Lower leg skin (tissue), 4 donors: Measurements from ENCODE around the gene PTPRB. TPM values are rescaled to one million over a fixed set of nuclear protein-coding genes. Genes with fewer than 3 reads are reported as not detected.

Experiments used
- DNase-seq, 2 donors: peaks; one replicate each; pipeline ENCODE4 v3.0.0-alpha.2; 2019; ENCODE audit warnings: low spot score in 2 of 2
- H3K4me3 ChIP-seq: fragments of 200-600 bp; sonication (generic); 2 replicates; pipeline ENCODE4 v1.5.1; 2017; ENCODE audit warnings: mild to moderate bottlenecking, low read depth; ENCODE audit not compliant: poor library complexity, severe bottlenecking
- POLR2A ChIP-seq, 2 donors: fragments of 450-650 bp; IDR thresholded peaks; one replicate each; pipeline ENCODE4 v1.6.1; 2016 to 2017; ENCODE audit warnings: antibody characterized with exemption in 2 of 2, mild to moderate bottlenecking in 1 of 2, moderate library complexity in 1 of 2
- WGBS, 2 donors: methylation state at CpG; one replicate each; pipeline ENCODE4 v1.1.5; 2018; 5-methylcytosine and 5-hydroxymethylcytosine counted together
- intact Hi-C: fragments of 100-400 bp; cut with DNase I; formaldehyde crosslinking; loops from one replicate; pipeline ENCODE4 v1.15.0; 2023; ENCODE audit warnings: low total_unique reads
- total RNA-seq, 4 donors: library from RNA; depleted of rRNA; stranded (reverse); fragments of >200 nt; gene quantifications; one replicate each; pipeline ENCODE4 v1.1.0, GENCODE V29; 2016
- TF ChIP-seq, protein P1 (sequence below), 3 donors: fragments of 450-650 bp; IDR thresholded peaks; one replicate each; pipeline ENCODE4 v1.5.1; 2016; ENCODE audit warnings: antibody characterized with exemption in 3 of 3, mild to moderate bottlenecking in 3 of 3, moderate library complexity in 2 of 3

Gene PTPRB
- total RNA-seq, 4 donors from 2014 or later: 2.9 to 12.1 (median 6.1) TPM

- DNase-seq: peak in 1 of 2 donors; percentile 71
- intact Hi-C loops: no loop called here
- 72 to 74% methylated on average over 5 of the region's 5 CpGs for WGBS, 2 donors
- H3K4me3 ChIP-seq: no peak overlapping the region
- TF ChIP-seq, protein P1, sequence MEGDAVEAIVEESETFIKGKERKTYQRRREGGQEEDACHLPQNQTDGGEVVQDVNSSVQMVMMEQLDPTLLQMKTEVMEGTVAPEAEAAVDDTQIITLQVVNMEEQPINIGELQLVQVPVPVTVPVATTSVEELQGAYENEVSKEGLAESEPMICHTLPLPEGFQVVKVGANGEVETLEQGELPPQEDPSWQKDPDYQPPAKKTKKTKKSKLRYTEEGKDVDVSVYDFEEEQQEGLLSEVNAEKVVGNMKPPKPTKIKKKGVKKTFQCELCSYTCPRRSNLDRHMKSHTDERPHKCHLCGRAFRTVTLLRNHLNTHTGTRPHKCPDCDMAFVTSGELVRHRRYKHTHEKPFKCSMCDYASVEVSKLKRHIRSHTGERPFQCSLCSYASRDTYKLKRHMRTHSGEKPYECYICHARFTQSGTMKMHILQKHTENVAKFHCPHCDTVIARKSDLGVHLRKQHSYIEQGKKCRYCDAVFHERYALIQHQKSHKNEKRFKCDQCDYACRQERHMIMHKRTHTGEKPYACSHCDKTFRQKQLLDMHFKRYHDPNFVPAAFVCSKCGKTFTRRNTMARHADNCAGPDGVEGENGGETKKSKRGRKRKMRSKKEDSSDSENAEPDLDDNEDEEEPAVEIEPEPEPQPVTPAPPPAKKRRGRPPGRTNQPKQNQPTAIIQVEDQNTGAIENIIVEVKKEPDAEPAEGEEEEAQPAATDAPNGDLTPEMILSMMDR (IDR thresholded peaks at IDR 0.05): no peak
- no peak for TF ChIP-seq POLR2A (IDR thresholded peaks at IDR 0.05)
Measured at GRCh38 chr12:70660620-70661219, 23.5 kb upstream of the PTPRB start.

- TF ChIP-seq, protein P1 (IDR thresholded peaks at IDR 0.05): no peak
- no peak for TF ChIP-seq POLR2A (IDR thresholded peaks at IDR 0.05)
- H3K4me3 ChIP-seq: no peak overlapping the region
- whole genome bisulfite sequencing, 2 donors: 91 to 97% methylated on average over 5 of the region's 5 CpGs
- DNase-seq: no peak
- intact Hi-C loops: no loop called here
Measured at GRCh38 chr12:70660002-70660604, 22.9 kb upstream of the PTPRB start.

DNA sequence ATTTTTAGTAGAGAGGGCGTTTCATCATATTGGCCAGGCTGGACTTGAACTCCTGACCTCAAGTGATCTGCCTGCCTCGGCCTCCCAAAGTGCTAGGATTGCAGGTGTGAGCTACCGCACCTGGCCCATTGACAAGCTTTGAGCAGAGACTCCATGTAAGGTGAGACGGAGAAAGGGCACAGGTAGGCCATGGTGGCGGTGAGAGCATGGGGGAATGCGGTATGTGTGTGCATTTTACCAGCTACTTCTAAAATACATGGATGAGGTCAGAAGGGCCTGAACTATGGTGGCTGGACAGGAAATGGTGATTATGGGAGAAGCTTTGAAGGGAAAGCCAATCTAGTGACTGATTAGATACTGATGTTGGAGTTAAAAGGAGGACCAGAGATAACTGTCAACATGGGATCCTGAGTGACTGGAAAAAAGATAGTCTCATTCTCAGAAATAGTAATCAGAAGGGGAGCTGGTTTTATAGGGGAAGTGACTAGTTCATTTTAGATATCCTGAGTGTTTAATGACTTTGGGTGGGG, 21.9 kb upstream of the PTPRB start:
- TF ChIP-seq, protein P1 (IDR thresholded peaks at IDR 0.05): no peak
- no peak for TF ChIP-seq POLR2A (IDR thresholded peaks at IDR 0.05)
- 97% methylated on average over 6 of the region's 6 CpGs for WGBS, 2 donors
- H3K4me3 ChIP-seq: no peak overlapping the region
- intact Hi-C loops: no loop called here
- no peak for DNase-seq

- no peak for DNase-seq
- intact Hi-C loops: no loop called here
- TF ChIP-seq POLR2A (IDR thresholded peaks at IDR 0.05): no peak
- TF ChIP-seq, protein P1 (IDR thresholded peaks at IDR 0.05): no peak
- 74% methylated on average over 4 of the region's 4 CpGs for WGBS, 2 donors
- no peak overlapping the region for H3K4me3 ChIP-seq
Measured at GRCh38 chr12:70657616-70658286, 20.5 kb upstream of the PTPRB start.

GRCh38 chr12:70652451-70652850, 15.2 kb upstream of the PTPRB start:
- DNase-seq: no peak
- WGBS, 2 donors: 92 to 97% methylated on average over 1 of the region's 1 CpG
- intact Hi-C loops: no loop called here
- TF ChIP-seq, protein P1 (IDR thresholded peaks at IDR 0.05): no peak
- no peak for TF ChIP-seq POLR2A (IDR thresholded peaks at IDR 0.05)
- no peak overlapping the region for H3K4me3 ChIP-seq
